Upper lobe of left lung (tissue), 6 donors: Measurements from ENCODE around the gene GOLPH3L. TPM values are rescaled to one million over a fixed set of nuclear protein-coding genes. Genes with fewer than 3 reads are reported as not detected.
A peak's percentile ranks its signal among the peaks of the same experiment; 100 is the strongest.

Experiments
- ATAC-seq, 2 donors: fragments of 200-7000 bp; cut with Tn5 transposase; one replicate each; pipeline ENCODE4 v1.9.1; 2022; ENCODE audit warnings: mild to moderate bottlenecking in 2 of 2, moderate library complexity in 2 of 2; ENCODE audit not compliant: low FRiP score in 2 of 2
- DNase-seq, 2 donors: peaks; one replicate each; pipeline ENCODE4 v3.0.0-alpha.2; 2019 to 2020
- H3K27ac ChIP-seq, 4 donors: fragments of 200-600 bp; sonication (generic); one replicate each; pipeline ENCODE4 v1.5.1; 2016 to 2019
- H3K27me3 ChIP-seq, 4 donors: fragments of 200-600 bp; sonication (generic); one replicate each; pipeline ENCODE4 v1.5.1; 2017 to 2019
- H3K36me3 ChIP-seq, 4 donors: fragments of 200-600 bp; sonication (generic); one replicate each; pipeline ENCODE4 v1.5.1; 2016 to 2019
- H3K4me1 ChIP-seq, 4 donors: fragments of 200-600 bp; sonication (generic); one replicate each; pipeline ENCODE4 v1.5.1; 2018 to 2019
- H3K4me3 ChIP-seq, 4 donors: fragments of 200-600 bp; sonication (generic); one replicate each; pipeline ENCODE4 v1.5.1; 2017 to 2019; ENCODE audit warnings: mild to moderate bottlenecking in 2 of 4, moderate library complexity in 1 of 4
- H3K9me3 ChIP-seq, 4 donors: fragments of 200-600 bp; sonication (generic); one replicate each; pipeline ENCODE4 v1.5.1; 2018 to 2019
- CTCF ChIP-seq, 6 experiments: fragments of 450-650 bp in 4 of 6; fragments of 200-600 bp in 2 of 6; sonication (generic) in 2 of 6; IDR thresholded peaks; one replicate each; pipeline ENCODE4 v1.5.1; 2016 to 2019; ENCODE audit warnings: antibody characterized with exemption in 6 of 6
- EP300 ChIP-seq, 4 donors: sonication (generic); formaldehyde crosslinking; IDR thresholded peaks; one replicate each; pipeline ENCODE4 v1.5.1; 2017; ENCODE audit warnings: antibody characterized with exemption in 4 of 4, control low read depth in 2 of 4
- POLR2A ChIP-seq, 4 donors: fragments of 450-650 bp; IDR thresholded peaks; one replicate each; pipeline ENCODE4 v1.5.1; 2016 to 2017; ENCODE audit warnings: antibody characterized with exemption in 4 of 4, mild to moderate bottlenecking in 2 of 4
- POLR2AphosphoS5 ChIP-seq, 2 donors: sonication (generic); formaldehyde crosslinking; IDR thresholded peaks; one replicate each; pipeline ENCODE4 v1.5.1; 2017; ENCODE audit warnings: antibody characterized with exemption in 2 of 2
- WGBS, 2 donors: methylation state at CpG; one replicate each; pipeline ENCODE4 v1.1.5; 2017 to 2018; 5-methylcytosine and 5-hydroxymethylcytosine counted together
- total RNA-seq, 6 donors: library from RNA; depleted of rRNA in 4 of 6; stranded (reverse); fragments of >200 nt in 4 of 6; gene quantifications; one replicate each; pipeline versions ENCODE4 v1.1.0 to v1.2.1, GENCODE V29; 2016 to 2021
- donor health status: DM: no; HTN: no; CAD: no; lungs with moderate emphysema.
- donor health status: DM: no; HTN: yes; CAD: no; lungs with severe emphysema.

GOLPH3L gene
- total RNA-seq, 6 donors from 2014 or later, result 7.9 to 40.6 (median 23.8) TPM

- WGBS, 2 donors, result 19 to 22% methylated on average over 8 of the region's 8 CpGs
- TF ChIP-seq CTCF (IDR thresholded peaks at IDR 0.05) (peak in 1 of 6 experiments; percentile 8), POLR2A (IDR thresholded peaks at IDR 0.05) (no peak), POLR2AphosphoS5 (IDR thresholded peaks at IDR 0.05) (peak; percentile 18 to 39)
- DNase-seq (peak in 1 of 2 donors; percentile 62), ATAC-seq (peak in 1 of 2 donors; percentile 37)
- Histone ChIP-seq H3K4me1 (peaks cover 43 to 48% (median 46%) of the 10 kb centered on the region in 4 donors), H3K36me3 (peaks cover 30 to 79% (median 51%) of the 10 kb centered on the region in 4 donors), H3K27ac (peak overlapping the region; percentile 40 to 81 (median 69)), H3K27me3 (no peaks in the 10 kb centered on the region), H3K9me3 (no peaks in the 10 kb centered on the region), H3K4me3 (no peak overlapping the region)
These were observed 74.5 kb downstream of the GOLPH3L start for GRCh38 chr1:150622303-150622975.

- H3K36me3 ChIP-seq, result peaks cover 25 to 79% (median 44%) of the 10 kb centered on the region in 4 donors
- 48 to 49% methylated on average over 8 of the region's 8 CpGs for WGBS, 2 donors
- no peaks in the 10 kb centered on the region for H3K9me3 ChIP-seq
- H3K27me3 ChIP-seq, result no peaks in the 10 kb centered on the region
- H3K4me1 ChIP-seq, result peaks cover 40 to 51% (median 46%) of the 10 kb centered on the region in 4 donors
- DNase-seq (peak in 1 of 2 donors; percentile 72), ATAC-seq (peak in 1 of 2 donors; percentile 56)
- H3K4me3 ChIP-seq, result peak overlapping the region in 1 of 4 donors; percentile 10
- peak overlapping the region; percentile 40 to 81 (median 69) for H3K27ac ChIP-seq
- no peak for TF ChIP-seq EP300 (IDR thresholded peaks at IDR 0.05)
- peak; percentile 13 to 76 for TF ChIP-seq POLR2AphosphoS5 (IDR thresholded peaks at IDR 0.05)
- peak; percentile 44 to 88 (median 78) for TF ChIP-seq CTCF (IDR thresholded peaks at IDR 0.05)
These were observed 75.3 kb downstream of the GOLPH3L start for GRCh38 chr1:150621497-150622302.

GRCh38 chr1:150620919-150621318 is 76.0 kb downstream of the GOLPH3L start:
- no peaks in the 10 kb centered on the region for H3K9me3 ChIP-seq
- peaks cover 17 to 75% (median 36%) of the 10 kb centered on the region in 4 donors for H3K36me3 ChIP-seq
- H3K4me3 ChIP-seq, result no peak overlapping the region
- H3K27ac ChIP-seq, result peak overlapping the region; percentile 40 to 81 (median 69)
- DNase-seq, result no peak
- ATAC-seq, result no peak
- TF ChIP-seq EP300 (IDR thresholded peaks at IDR 0.05), result no peak
- TF ChIP-seq CTCF (IDR thresholded peaks at IDR 0.05), result no peak
- no peak for TF ChIP-seq POLR2AphosphoS5 (IDR thresholded peaks at IDR 0.05)
- no peak for TF ChIP-seq POLR2A (IDR thresholded peaks at IDR 0.05)
- 97% methylated on average over 2 of the region's 2 CpGs for WGBS, 2 donors
- H3K4me1 ChIP-seq, result peaks cover 40 to 51% (median 46%) of the 10 kb centered on the region in 4 donors
- H3K27me3 ChIP-seq, result no peaks in the 10 kb centered on the region

GRCh38 chr1:150619576-150620509 is 77.1 kb downstream of the GOLPH3L start:
- DNase-seq, result peak in 1 of 2 donors; percentile 57
- TF ChIP-seq CTCF (IDR thresholded peaks at IDR 0.05), result peak in 5 of 6 experiments; percentile 20 to 47 (median 36)
- peak in 1 of 4 donors; percentile 43 for TF ChIP-seq POLR2A (IDR thresholded peaks at IDR 0.05)
- peak in 1 of 2 donors; percentile 50 for TF ChIP-seq POLR2AphosphoS5 (IDR thresholded peaks at IDR 0.05)
- no peak for TF ChIP-seq EP300 (IDR thresholded peaks at IDR 0.05)
- 16 to 25% methylated on average over 4 of the region's 4 CpGs for WGBS, 2 donors
- Histone ChIP-seq H3K36me3 (peaks cover 7 to 65% (median 27%) of the 10 kb centered on the region in 4 donors), H3K27ac (peak overlapping the region; percentile 40 to 81 (median 69)), H3K4me3 (no peak overlapping the region), H3K4me1 (peaks cover 41 to 59% (median 52%) of the 10 kb centered on the region in 4 donors), H3K9me3 (no peaks in the 10 kb centered on the region), H3K27me3 (no peaks in the 10 kb centered on the region)
- peak; percentile 81 to 83 for ATAC-seq
